Kidney (tissue), 14 donors: ENCODE measurements around the gene LENG8. TPM values are rescaled to one million over a fixed set of nuclear protein-coding genes. Genes with fewer than 3 reads are reported as not detected.
A peak's percentile ranks its signal among the peaks of the same experiment; 100 is the strongest.

ENCODE experiments used
- DNase-seq, 5 donors: peaks; one replicate each; pipeline ENCODE4 v3.0.0-alpha.2; 2013 to 2020
- FAIRE-seq: peaks from 2 replicates; lab custom pipeline; 2012; peaks lifted over from hg19 to GRCh38; lab: Jason Lieb, UNC
- H3K27ac ChIP-seq, 2 donors: one replicate each; pipeline ENCODE4 v1.7.0; 2013; ENCODE audit warnings: low read depth in 2 of 2, low read length in 2 of 2, inconsistent platforms in 1 of 2
- H3K27me3 ChIP-seq: one replicate; pipeline ENCODE4 v1.7.1; 2013; ENCODE audit warnings: low read length, inconsistent platforms; ENCODE audit not compliant: control insufficient read depth, insufficient read depth
- H3K36me3 ChIP-seq, 3 donors: one replicate each; pipeline versions ENCODE4 v1.7.0 to v1.7.1; 2013; ENCODE audit warnings: low read length in 3 of 3, control low read depth in 1 of 3, inconsistent platforms in 1 of 3; ENCODE audit not compliant: insufficient read depth in 3 of 3, control insufficient read depth in 2 of 3
- H3K4me1 ChIP-seq, 3 donors: one replicate each; pipeline versions ENCODE4 v1.7.0 to v1.7.1; 2013; ENCODE audit warnings: low read length in 3 of 3, inconsistent platforms in 1 of 3, low read depth in 1 of 3; ENCODE audit not compliant: control insufficient read depth in 2 of 3, insufficient read depth in 2 of 3
- H3K4me3 ChIP-seq, 3 donors: one replicate each; pipeline versions ENCODE4 v1.7.0 to v1.8.1; 2013; ENCODE audit warnings: low read length in 3 of 3, control low read depth in 1 of 3, inconsistent platforms in 1 of 3
- H3K9ac ChIP-seq, 3 donors: one replicate each; pipeline versions ENCODE4 v1.7.0 to v1.7.1; 2013; ENCODE audit warnings: low read length in 3 of 3, control low read depth in 1 of 3, inconsistent platforms in 1 of 3
- H3K9me3 ChIP-seq, 3 donors: one replicate each; pipeline versions ENCODE4 v1.7.0 to v1.7.1; 2013; ENCODE audit warnings: low read length in 3 of 3, control low read depth in 1 of 3, inconsistent platforms in 1 of 3; ENCODE audit not compliant: control insufficient read depth in 2 of 3, insufficient read depth in 1 of 3
- CTCF ChIP-seq: IDR thresholded peaks from 3 replicates; pipeline ENCODE4 v1.5.1; 2012; ENCODE audit warnings: mild to moderate bottlenecking, moderate library complexity, borderline replicate concordance; ENCODE audit not compliant: insufficient read depth; ENCODE audit errors: extremely low read depth
- intact Hi-C: fragments of 100-400 bp; cut with DNase I; formaldehyde crosslinking; loops from one replicate; pipeline ENCODE4 v1.11.1; 2022
- polyA plus RNA-seq: library from polyadenylated mRNA; stranded (reverse); fragments of 350-450 nt; fragmentation: Illumina TruSeq; extraction: RNeasy Lipid Tissue Mini Kit (QIAGEN cat#74804); gene quantifications from one replicate; pipeline ENCODE4 v1.2.3, GENCODE V29; 2014; ENCODE audit warnings: low read depth, low replicate concordance; ENCODE audit not compliant: insufficient read depth
- total RNA-seq: library from RNA; stranded (reverse); fragmentation: NEBNext Ultra II Directional; extraction: Animal tissue kit (Norgen Biotek cat#: 25700); gene quantifications from one replicate; pipeline ENCODE4 v1.2.1, GENCODE V29; 2021
- donor health status: control.
- donor health status: control.
- donor health status: control.
- donor health status: control.
- donor health status: control.
- donor health status: DM: yes; HTN: yes; CAD: no.
- donor health status: Normal renal cell carcinoma (clear cell type).

The LENG8 gene
- total and polyA plus RNA-seq, 2 donors from 2014 or later = 48.6 to 208 TPM

- no peaks in the 10 kb centered on the region for H3K27me3 ChIP-seq
- DNase-seq (peak in 1 of 5 donors; percentile 34), FAIRE-seq (no peak)
- H3K36me3 ChIP-seq = no peaks in the 10 kb centered on the region
- H3K4me3 ChIP-seq = no peak overlapping the region
- TF ChIP-seq CTCF = no peak
- H3K27ac ChIP-seq = no peak overlapping the region
- intact Hi-C loops = no loop called here
- peaks cover 0 to 3% (median 0%) of the 10 kb centered on the region in 3 donors for H3K4me1 ChIP-seq
- no peak overlapping the region for H3K9ac ChIP-seq
- H3K9me3 ChIP-seq = no peaks in the 10 kb centered on the region
These were observed 26.7 kb downstream of the LENG8 start for GRCh38 chr19:54475706-54476105.

GRCh38 chr19:54477650-54478049, 28.7 kb downstream of the LENG8 start:
- intact Hi-C loops = no loop called here
- no peak overlapping the region for H3K9ac ChIP-seq

GRCh38 chr19:54478677-54479266, 29.8 kb downstream of the LENG8 start:
- Histone ChIP-seq H3K4me1 (peaks cover 0 to under 1% (median 0%) of the 10 kb centered on the region in 3 donors), H3K27me3 (no peaks in the 10 kb centered on the region), H3K27ac (no peak overlapping the region), H3K9me3 (no peaks in the 10 kb centered on the region), H3K36me3 (no peaks in the 10 kb centered on the region), H3K9ac (no peak overlapping the region), H3K4me3 (no peak overlapping the region)
- no peak for FAIRE-seq
- intact Hi-C loops = no loop called here
- TF ChIP-seq CTCF = peak; percentile 39
- peak; percentile 3 to 89 (median 60) for DNase-seq

More at GRCh38 chr19:54477650-54478049, 28.7 kb downstream of the LENG8 start:
- no peaks in the 10 kb centered on the region for H3K9me3 ChIP-seq
- H3K4me1 ChIP-seq = peaks cover 0 to 3% (median 0%) of the 10 kb centered on the region in 3 donors
- H3K4me3 ChIP-seq = no peak overlapping the region
- FAIRE-seq (no peak), DNase-seq (peak in 1 of 5 donors; percentile 6)
- H3K27ac ChIP-seq = no peak overlapping the region
- H3K27me3 ChIP-seq = no peaks in the 10 kb centered on the region
- H3K36me3 ChIP-seq = no peaks in the 10 kb centered on the region
- no peak for TF ChIP-seq CTCF
